Heart right ventricle (tissue), 16 donors: ENCODE measurements around the gene ZBTB2. TPM values are rescaled to one million over a fixed set of nuclear protein-coding genes. Genes with fewer than 3 reads are reported as not detected.

Experiments used
- ATAC-seq, 8 donors: fragments of 200-7000 bp; cut with Tn5 transposase; one replicate each; pipeline ENCODE4 v1.9.1; 2020; ENCODE audit warnings: mild to moderate bottlenecking in 8 of 8, moderate library complexity in 8 of 8, moderate number of reproducible peaks in 1 of 8
- DNase-seq, 2 donors: peaks; one replicate each; pipeline ENCODE4 v3.0.0-alpha.2; 2020
- H3K27ac ChIP-seq, 10 donors: fragments of 200-600 bp; sonication (generic) in 2 of 10; one replicate each; pipeline versions ENCODE4 v1.5.0 to v1.8.0; 2020 to 2022; ENCODE audit warnings: mild to moderate bottlenecking in 3 of 10
- H3K27me3 ChIP-seq, 7 donors: fragments of 200-600 bp; one replicate each; pipeline ENCODE4 v1.8.0; 2021 to 2022; ENCODE audit warnings: mild to moderate bottlenecking in 2 of 7
- H3K36me3 ChIP-seq, 9 donors: fragments of 200-600 bp; sonication (generic) in 1 of 9; one replicate each; pipeline versions ENCODE4 v1.5.0 to v1.8.0; 2020 to 2022; ENCODE audit warnings: mild to moderate bottlenecking in 2 of 9
- H3K4me1 ChIP-seq, 9 donors: fragments of 200-600 bp; sonication (generic) in 1 of 9; one replicate each; pipeline versions ENCODE4 v1.5.0 to v1.8.0; 2020 to 2022; ENCODE audit warnings: mild to moderate bottlenecking in 4 of 9
- H3K4me3 ChIP-seq, 10 donors: fragments of 200-600 bp; sonication (generic) in 2 of 10; one replicate each; pipeline versions ENCODE4 v1.5.0 to v1.8.0; 2020 to 2022; ENCODE audit warnings: mild to moderate bottlenecking in 7 of 10, moderate library complexity in 2 of 10
- H3K9me3 ChIP-seq, 11 donors: fragments of 200-600 bp in 10 of 11; sonication (generic) in 2 of 11; one replicate each; pipeline versions ENCODE4 v1.5.0 to v1.8.0; 2013 to 2022; ENCODE audit warnings: mild to moderate bottlenecking in 2 of 11, control low read depth in 1 of 11, moderate library complexity in 1 of 11
- WGBS, 2 donors: extraction: QIAGEN DNeasy Blood & Tissue Kit; methylation state at CpG; one replicate each; pipeline ENCODE4 v1.1.7; 2013; ENCODE audit warnings: inconsistent platforms in 1 of 2; 5-methylcytosine and 5-hydroxymethylcytosine counted together
- intact Hi-C, 10 donors: fragments of 100-400 bp; cut with DNase I; formaldehyde crosslinking; loops; one replicate each; pipeline versions ENCODE4 v1.11.1 to v1.14.2; 2022
- long read RNA-seq, 3 donors: library from polyadenylated mRNA; unstranded; transcript quantifications; one replicate each; pipeline ENCODE4 v2.0.0, GENCODE V29; 2020 to 2021
- polyA plus RNA-seq, 2 donors: library from polyadenylated mRNA; stranded (reverse); fragments of 200-250 nt; gene quantifications; one replicate each; pipeline ENCODE4 v1.2.3, GENCODE V29; 2013
- total RNA-seq, 10 donors: library from RNA; stranded (reverse); fragmentation: NEBNext Ultra II Directional in 3 of 10; extraction: Animal tissue kit (Norgen Biotek cat#: 25700) in 3 of 10; gene quantifications; one replicate each; pipeline versions ENCODE4 v1.2.1 to v1.2.4, GENCODE V29; 2021 to 2023
- TF ChIP-seq, protein P1 (sequence below), 9 donors: fragments of 200-600 bp; sonication (generic) in 2 of 9; IDR thresholded peaks; one replicate each; pipeline versions ENCODE4 v1.5.0 to v1.8.0; 2021 to 2022; ENCODE audit warnings: antibody characterized with exemption in 9 of 9, mild to moderate bottlenecking in 5 of 9, moderate library complexity in 1 of 9
- donor health status: Arrhythmogenic right ventricular cardiomyopathy.
- donor health status: ischemic (EF 13 %, LVEDD 7.1; RV severe dilation, severe dysfunction).
- donor health status: healthy with polysubstance abuse.
- donor health status: DM: no; HTN: yes; CAD: no.
- donor health status: DM: no; HTN: no; CAD: no.
- donor health status: ischemic (EF 25% LVEDD 6.9; RV normal size, moderate dysfunction).
- donor health status: ischemic (EF 25% LVEDD 5.7; RV mildly dilated, moderate dysfunction).
- donor health status: healthy.
- donor health status: DM: yes; HTN: yes; CAD: no.
- donor health status: Ischemic cardiomyopathy.
- donor health status: ischemic (EF 35%, LVEDD 5.7; RV mildly dilated, moderate dysfunction).
- donor health status: nonischemic (EF 11% LVEDD 7.7; RV severe dilation, severe dysfunction).
- donor health status: DM: yes; HTN: yes; CAD: no.
- donor health status: PGD.
- donor health status: ischemic (EF 29% LVEDD 5.4; RV normal size, mild dysfunction).
- donor health status: nonischemic (EF 23%, LVEDD 6.1; RV moderate dilation, normal function).

Gene ZBTB2
- total RNA-seq (1 to 10 TPM; 3.4 to 8.3 (median 5.2) TPM), polyA plus RNA-seq (1 to 10 TPM; 4.1 to 4.4 TPM)
- long read RNA-seq, donor 1, partial matches to known transcripts, result 1 of 9 reads
- long read RNA-seq, donor 1, other reads (novel, unspliced or antisense), result 5 of 9 reads
- long read RNA-seq, donor 2, partial matches to known transcripts, result 0 of 10 reads
- long read RNA-seq, donor 2, other reads (novel, unspliced or antisense), result 7 of 10 reads
- long read RNA-seq, donor 3, transcript ZBTB2-201 (3 exons, 3,090 nt), result major isoform, 7 of 19 reads
- long read RNA-seq, donor 3, partial matches to known transcripts, result 6 of 19 reads
- long read RNA-seq, donor 3, other reads (novel, unspliced or antisense), result 6 of 19 reads

GRCh38 chr6:151391471-151392413 lies at the start of gene ZBTB2:
Gene ZBTB2, minus strand, starts transcription at chr6:151391559. Its CDS starts 17,922 bp downstream, at chr6:151373637.
- peak within 1 kb of the TSS; percentile 94 to 100 (median 100) for H3K27ac ChIP-seq
- peaks cover 12 to 71% (median 62%) of the 10 kb centered on the region in 9 donors for H3K4me1 ChIP-seq
- ATAC-seq (peak in 7 of 8 donors; percentile 3 to 13 (median 5)), DNase-seq (peak; percentile 71 to 72)
- TF ChIP-seq, protein P1, sequence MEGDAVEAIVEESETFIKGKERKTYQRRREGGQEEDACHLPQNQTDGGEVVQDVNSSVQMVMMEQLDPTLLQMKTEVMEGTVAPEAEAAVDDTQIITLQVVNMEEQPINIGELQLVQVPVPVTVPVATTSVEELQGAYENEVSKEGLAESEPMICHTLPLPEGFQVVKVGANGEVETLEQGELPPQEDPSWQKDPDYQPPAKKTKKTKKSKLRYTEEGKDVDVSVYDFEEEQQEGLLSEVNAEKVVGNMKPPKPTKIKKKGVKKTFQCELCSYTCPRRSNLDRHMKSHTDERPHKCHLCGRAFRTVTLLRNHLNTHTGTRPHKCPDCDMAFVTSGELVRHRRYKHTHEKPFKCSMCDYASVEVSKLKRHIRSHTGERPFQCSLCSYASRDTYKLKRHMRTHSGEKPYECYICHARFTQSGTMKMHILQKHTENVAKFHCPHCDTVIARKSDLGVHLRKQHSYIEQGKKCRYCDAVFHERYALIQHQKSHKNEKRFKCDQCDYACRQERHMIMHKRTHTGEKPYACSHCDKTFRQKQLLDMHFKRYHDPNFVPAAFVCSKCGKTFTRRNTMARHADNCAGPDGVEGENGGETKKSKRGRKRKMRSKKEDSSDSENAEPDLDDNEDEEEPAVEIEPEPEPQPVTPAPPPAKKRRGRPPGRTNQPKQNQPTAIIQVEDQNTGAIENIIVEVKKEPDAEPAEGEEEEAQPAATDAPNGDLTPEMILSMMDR (IDR thresholded peaks at IDR 0.05), result no peak
- peak within 1 kb of the TSS; percentile 81 to 100 (median 96) for H3K4me3 ChIP-seq
- intact Hi-C loops, result loop anchor here in 5 of 10 donors (2.0 to 5.0 kb wide), 2 partner anchors 61 kb away; partner anchors contain the start of gene RMND1 (in 5 of the 5)
- no peaks in the 10 kb centered on the region for H3K9me3 ChIP-seq
- H3K36me3 ChIP-seq, result peaks cover 0 to 14% (median 0%) of the 10 kb centered on the region in 9 donors
- H3K27me3 ChIP-seq, result no peaks in the 10 kb centered on the region
- 1% methylated on average over 40 to 54 of the region's 57 CpGs for WGBS, 2 donors

GRCh38 chr6:151440930-151441329 lies 49.6 kb upstream of the ZBTB2 start:
- no peaks in the 10 kb centered on the region for H3K27me3 ChIP-seq
- 62 to 89% methylated on average over 2 of the region's 2 CpGs for WGBS, 2 donors
- ATAC-seq, result no peak
- peak overlapping the region in 1 of 10 donors; percentile 5 for H3K4me3 ChIP-seq
- peak overlapping the region in 3 of 10 donors; percentile 42 to 44 (median 43) for H3K27ac ChIP-seq
- H3K9me3 ChIP-seq, result no peaks in the 10 kb centered on the region
- peaks cover 0 to 30% (median 0%) of the 10 kb centered on the region in 9 donors for H3K36me3 ChIP-seq
- TF ChIP-seq, protein P1 (IDR thresholded peaks at IDR 0.05), result peak in 8 of 9 donors; percentile 8 to 65 (median 52)
- no peak for DNase-seq
- H3K4me1 ChIP-seq, result peaks cover 4 to 77% (median 37%) of the 10 kb centered on the region in 9 donors
- intact Hi-C loops, result loop anchor here in 3 of 10 donors (2.0 to 10.0 kb wide), 3 partner anchors 36 to 684 kb away; no protein-coding TSS in a partner anchor

GRCh38 chr6:151440498-151440897 lies 49.1 kb upstream of the ZBTB2 start:
- no peak for ATAC-seq
- Histone ChIP-seq H3K4me1 (peaks cover 4 to 73% (median 33%) of the 10 kb centered on the region in 9 donors), H3K36me3 (peaks cover 0 to 34% (median 0%) of the 10 kb centered on the region in 9 donors), H3K27me3 (no peaks in the 10 kb centered on the region), H3K4me3 (peak overlapping the region in 1 of 10 donors; percentile 5), H3K9me3 (no peaks in the 10 kb centered on the region), H3K27ac (peak overlapping the region in 3 of 10 donors; percentile 6 to 44 (median 42))
- intact Hi-C loops, result loop anchor here in 3 of 10 donors (2.0 to 10.0 kb wide), 3 partner anchors 36 to 684 kb away; no protein-coding TSS in a partner anchor
- TF ChIP-seq, protein P1 (IDR thresholded peaks at IDR 0.05), result no peak
- DNase-seq, result no peak
- 10 to 33% methylated on average over 1 of the region's 1 CpG for WGBS, 2 donors

DNA sequence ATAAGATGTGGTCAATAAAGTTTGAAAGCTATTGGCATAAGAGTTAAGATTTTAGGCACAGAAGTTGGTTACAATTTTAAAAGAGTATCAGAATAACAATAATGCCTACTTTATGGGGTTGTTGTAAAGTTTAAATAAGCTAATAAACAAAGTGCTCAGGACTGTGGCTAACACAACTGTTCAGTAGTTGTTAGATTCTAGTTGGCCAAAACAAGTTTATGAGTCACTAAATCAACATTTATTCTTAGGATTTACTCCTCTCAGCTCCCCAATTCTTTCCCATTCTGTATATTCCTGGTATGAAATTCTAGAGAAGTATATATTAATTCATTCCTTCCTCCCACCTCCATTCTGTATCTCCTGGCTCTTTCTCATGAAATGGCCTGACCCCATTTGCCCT lies 46.0 kb upstream of the ZBTB2 start:
- peaks cover 4 to 52% (median 26%) of the 10 kb centered on the region in 9 donors for H3K4me1 ChIP-seq
- peaks cover 0 to 29% (median 0%) of the 10 kb centered on the region in 9 donors for H3K36me3 ChIP-seq
- intact Hi-C loops, result no loop called here
- no peaks in the 10 kb centered on the region for H3K9me3 ChIP-seq
- TF ChIP-seq, protein P1 (IDR thresholded peaks at IDR 0.05), result no peak
- H3K27me3 ChIP-seq, result no peaks in the 10 kb centered on the region
- ATAC-seq (no peak), DNase-seq (no peak)
- H3K4me3 ChIP-seq, result no peak overlapping the region
- peak overlapping the region in 2 of 10 donors; percentile 1 to 51 for H3K27ac ChIP-seq
